Activated B cell treated with CpG ODN at 0.5 μM for 24 hours (primary cell): Measurements from ENCODE around the gene TMEM125. TPM values are rescaled to one million over a fixed set of nuclear protein-coding genes. Genes with fewer than 3 reads are reported as not detected.

Source experiments
- ATAC-seq: fragments of 200-7000 bp; cut with Tn5 transposase; one replicate; pipeline ENCODE4 v1.10.0; 2021; ENCODE audit warnings: low read depth, mild to moderate bottlenecking, moderate library complexity
- CTCF ChIA-PET: fragments of 350-600 bp; sonication (Branson Sonifier 250); formaldehyde crosslinking; loops from one replicate; lab custom pipeline; 2021; ENCODE audit warnings: antibody characterized with exemption; lab: Charles Lee
- POLR2A ChIA-PET: fragments of 350-600 bp; sonication (Branson Sonifier 250); formaldehyde crosslinking; loops from one replicate; lab custom pipeline; 2021; ENCODE audit warnings: antibody characterized with exemption; lab: Charles Lee
- DNase-seq: peaks from one replicate; pipeline ENCODE4 v3.0.0; 2022
- H3K27ac Mint-ChIP-seq: one replicate; pipeline ENCODE4 v1.8.0; 2020; ENCODE audit warnings: mixed read lengths
- H3K27me3 Mint-ChIP-seq: one replicate; pipeline ENCODE4 v1.8.0; 2021; ENCODE audit warnings: mixed read lengths
- H3K36me3 Mint-ChIP-seq: one replicate; pipeline ENCODE4 v1.8.0; 2021; ENCODE audit warnings: low read depth, mixed read lengths
- H3K4me1 Mint-ChIP-seq: one replicate; pipeline ENCODE4 v1.8.0; 2021; ENCODE audit warnings: mixed read lengths
- H3K4me3 Mint-ChIP-seq: one replicate; pipeline ENCODE4 v1.8.0; 2020; ENCODE audit warnings: mild to moderate bottlenecking, mixed read lengths
- H3K9me3 Mint-ChIP-seq: one replicate; pipeline ENCODE4 v1.8.0; 2020; ENCODE audit warnings: mixed read lengths
- intact Hi-C: fragments of 100-400 bp; cut with micrococcal nuclease; formaldehyde crosslinking; loops from one replicate; pipeline ENCODE4 v1.15.1; 2024
- total RNA-seq: library from RNA; stranded (reverse); gene quantifications from 2 replicates; pipeline ENCODE4 v1.2.3, GENCODE V29; 2022
- TF ChIP-seq, protein P1 (sequence below): fragments of 200-600 bp; IDR thresholded peaks from one replicate; pipeline ENCODE4 v1.8.0; 2022; ENCODE audit warnings: antibody characterized with exemption, mild to moderate bottlenecking

The TMEM125 gene
- total RNA-seq, 1 donor from 2014 or later = not detected

DNA sequence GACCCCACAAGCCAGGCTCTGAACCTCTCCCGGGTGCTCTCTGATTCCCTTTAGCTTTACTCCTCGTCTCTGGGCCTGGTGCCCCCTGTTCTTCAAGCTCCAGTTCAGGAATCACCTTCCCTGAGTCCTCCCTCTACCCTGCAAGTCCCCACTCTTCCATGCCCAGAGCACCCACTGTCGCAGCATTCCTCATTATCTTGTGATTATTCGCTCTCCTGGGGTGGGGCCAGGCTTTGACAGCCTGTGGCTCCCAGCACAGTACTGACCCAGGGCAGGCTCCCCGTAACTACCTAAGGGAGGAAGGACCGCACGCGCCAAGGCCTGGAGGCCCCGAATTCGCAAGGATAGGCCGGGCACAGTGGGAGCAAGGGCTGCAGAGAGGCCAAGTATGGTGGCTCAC is 16.3 kb downstream of the TMEM125 start:
- DNase-seq (no peak), ATAC-seq (no peak)
- Mint-ChIP-seq H3K27me3 (peaks cover 12% of the 10 kb centered on the region), H3K4me1 (no peaks in the 10 kb centered on the region), H3K36me3 (no peaks in the 10 kb centered on the region), H3K9me3 (no peaks in the 10 kb centered on the region), H3K4me3 (no peak overlapping the region), H3K27ac (no peak overlapping the region)
- POLR2A ChIA-PET = no interaction called here
- intact Hi-C loops = no loop called here
- CTCF ChIA-PET = no interaction called here
- TF ChIP-seq, protein P1, sequence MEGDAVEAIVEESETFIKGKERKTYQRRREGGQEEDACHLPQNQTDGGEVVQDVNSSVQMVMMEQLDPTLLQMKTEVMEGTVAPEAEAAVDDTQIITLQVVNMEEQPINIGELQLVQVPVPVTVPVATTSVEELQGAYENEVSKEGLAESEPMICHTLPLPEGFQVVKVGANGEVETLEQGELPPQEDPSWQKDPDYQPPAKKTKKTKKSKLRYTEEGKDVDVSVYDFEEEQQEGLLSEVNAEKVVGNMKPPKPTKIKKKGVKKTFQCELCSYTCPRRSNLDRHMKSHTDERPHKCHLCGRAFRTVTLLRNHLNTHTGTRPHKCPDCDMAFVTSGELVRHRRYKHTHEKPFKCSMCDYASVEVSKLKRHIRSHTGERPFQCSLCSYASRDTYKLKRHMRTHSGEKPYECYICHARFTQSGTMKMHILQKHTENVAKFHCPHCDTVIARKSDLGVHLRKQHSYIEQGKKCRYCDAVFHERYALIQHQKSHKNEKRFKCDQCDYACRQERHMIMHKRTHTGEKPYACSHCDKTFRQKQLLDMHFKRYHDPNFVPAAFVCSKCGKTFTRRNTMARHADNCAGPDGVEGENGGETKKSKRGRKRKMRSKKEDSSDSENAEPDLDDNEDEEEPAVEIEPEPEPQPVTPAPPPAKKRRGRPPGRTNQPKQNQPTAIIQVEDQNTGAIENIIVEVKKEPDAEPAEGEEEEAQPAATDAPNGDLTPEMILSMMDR = no peak

DNA sequence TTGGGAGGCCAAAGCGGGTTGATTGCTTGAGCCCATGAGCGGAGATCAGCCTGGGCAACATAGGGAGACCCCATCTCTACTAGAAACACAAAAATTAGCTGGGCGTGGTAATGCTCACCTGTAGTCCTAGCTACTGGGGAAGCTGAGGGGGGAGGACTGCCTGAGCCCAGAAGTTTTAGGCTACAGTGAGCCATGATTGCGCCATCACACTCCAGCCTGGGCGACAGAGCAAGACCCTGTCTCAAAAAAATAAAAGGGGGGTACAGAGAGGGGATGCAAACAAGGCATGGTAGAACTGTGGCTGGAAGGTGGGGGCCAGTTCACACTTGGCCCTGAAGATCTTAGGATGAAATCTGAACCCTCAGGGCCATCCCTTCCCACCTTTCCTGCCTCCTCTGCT is 16.8 kb downstream of the TMEM125 start:
- Mint-ChIP-seq H3K4me3 (no peak overlapping the region), H3K27ac (no peak overlapping the region), H3K36me3 (no peaks in the 10 kb centered on the region), H3K9me3 (no peaks in the 10 kb centered on the region), H3K27me3 (peaks cover 12% of the 10 kb centered on the region), H3K4me1 (no peaks in the 10 kb centered on the region)
- DNase-seq (no peak), ATAC-seq (no peak)
- CTCF ChIA-PET = no interaction called here
- POLR2A ChIA-PET = no interaction called here
- TF ChIP-seq, protein P1 = no peak
- intact Hi-C loops = no loop called here

DNA sequence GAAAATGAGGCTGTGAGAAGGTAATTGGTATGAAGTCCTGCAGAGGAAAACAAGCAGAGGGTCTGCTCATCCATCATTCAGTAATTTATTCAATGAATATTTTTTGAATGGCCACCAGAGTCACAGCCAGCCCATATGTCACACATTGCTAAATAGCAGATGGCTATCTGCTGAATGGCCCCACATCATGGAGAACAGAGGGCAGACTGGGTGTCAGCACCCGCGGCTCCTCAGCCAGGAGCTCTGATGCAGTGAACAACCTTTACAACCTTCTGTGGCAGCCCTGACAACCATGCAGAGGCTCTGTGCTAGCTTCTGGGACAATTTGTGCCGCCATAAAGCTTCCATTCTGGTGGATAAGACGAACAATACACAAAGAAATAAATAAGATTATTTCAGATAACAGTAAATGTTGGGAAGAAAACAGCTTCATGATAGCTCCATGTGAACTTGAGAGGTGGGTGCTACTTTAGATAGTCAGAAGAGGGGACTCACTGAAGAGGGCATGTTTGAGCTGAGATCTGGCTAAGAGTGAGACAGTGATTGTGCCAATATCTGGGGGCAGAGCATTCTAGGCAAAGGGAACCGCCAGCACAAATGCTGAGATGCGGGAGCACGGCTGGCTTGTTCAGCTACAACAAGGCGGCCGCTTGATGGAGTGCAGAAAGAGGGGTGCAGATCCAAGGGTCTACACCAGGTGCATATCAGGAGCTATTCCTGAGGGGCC is 18.4 kb downstream of the TMEM125 start:
- ChIA-PET CTCF (interaction anchor here (0.6 kb wide), 1 partner anchor 475 kb away, joined by 3 read pairs; no protein-coding TSS in a partner anchor), POLR2A (interaction anchor here (0.9 kb wide), 1 partner anchor 101 kb away, joined by 3 read pairs; no protein-coding TSS in a partner anchor)
- ATAC-seq (no peak), DNase-seq (no peak)
- Mint-ChIP-seq H3K36me3 (no peaks in the 10 kb centered on the region), H3K27ac (no peak overlapping the region), H3K27me3 (peaks cover 12% of the 10 kb centered on the region), H3K4me3 (no peak overlapping the region), H3K9me3 (no peaks in the 10 kb centered on the region), H3K4me1 (no peaks in the 10 kb centered on the region)
- intact Hi-C loops = no loop called here
- TF ChIP-seq, protein P1 = no peak

DNA sequence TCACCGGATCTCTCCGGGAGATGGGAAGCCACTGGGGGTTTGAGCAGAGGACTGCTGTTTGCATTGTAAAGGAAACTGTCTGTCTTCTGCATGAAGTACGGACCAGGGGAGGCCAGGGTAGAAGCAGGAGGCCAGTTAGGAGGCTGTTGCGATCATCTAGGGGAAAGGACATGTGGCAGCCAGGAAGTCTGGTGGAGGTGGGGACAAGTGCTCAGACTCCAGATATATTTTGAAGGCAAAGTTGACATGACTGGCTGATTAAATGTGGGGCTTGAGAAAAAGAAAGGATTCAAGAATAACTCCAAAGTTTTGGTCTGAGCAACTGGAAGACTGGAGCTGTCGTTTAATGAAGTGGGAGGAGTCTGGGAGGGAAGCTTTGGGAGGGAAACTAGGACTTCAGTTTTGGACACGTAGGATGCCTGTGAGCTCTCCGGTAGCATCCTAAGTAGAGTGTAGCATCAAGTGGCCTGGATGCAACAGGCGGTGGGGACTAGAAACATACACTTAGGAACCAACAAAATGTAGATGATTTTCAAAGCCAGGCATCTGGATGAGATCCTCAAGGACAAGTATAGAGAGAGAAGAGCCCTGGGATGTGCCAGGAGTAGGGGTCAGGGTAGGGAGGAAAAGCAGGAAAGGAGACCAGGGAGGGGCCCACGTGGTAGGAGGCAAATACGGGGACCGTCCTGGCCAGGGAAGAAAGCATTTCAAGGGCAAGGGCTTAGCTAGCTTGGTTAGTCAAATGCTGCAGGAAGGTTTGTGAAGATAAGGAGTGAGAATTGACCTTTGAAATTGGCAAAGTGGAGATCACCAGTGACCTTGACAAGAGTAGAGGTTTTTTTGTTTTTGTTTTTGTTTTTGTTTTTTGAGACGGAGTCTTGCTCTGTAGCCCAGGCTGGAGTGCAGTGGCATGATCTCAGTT is 19.3 kb downstream of the TMEM125 start:
- no peaks in the 10 kb centered on the region for H3K4me1 Mint-ChIP-seq
- ATAC-seq = no peak
- intact Hi-C loops = no loop called here
- DNase-seq = no peak
- no peak overlapping the region for H3K27ac Mint-ChIP-seq
- CTCF ChIA-PET = interaction anchor here (0.6 kb wide), 1 partner anchor 474 kb away, joined by 3 read pairs; no protein-coding TSS in a partner anchor
- H3K4me3 Mint-ChIP-seq = no peak overlapping the region
- TF ChIP-seq, protein P1 = no peak
- POLR2A ChIA-PET = interaction anchor here (0.9 kb wide), 1 partner anchor 100 kb away, joined by 3 read pairs; no protein-coding TSS in a partner anchor
- no peaks in the 10 kb centered on the region for H3K36me3 Mint-ChIP-seq
- no peaks in the 10 kb centered on the region for H3K9me3 Mint-ChIP-seq
- H3K27me3 Mint-ChIP-seq = peaks cover 12% of the 10 kb centered on the region

DNA sequence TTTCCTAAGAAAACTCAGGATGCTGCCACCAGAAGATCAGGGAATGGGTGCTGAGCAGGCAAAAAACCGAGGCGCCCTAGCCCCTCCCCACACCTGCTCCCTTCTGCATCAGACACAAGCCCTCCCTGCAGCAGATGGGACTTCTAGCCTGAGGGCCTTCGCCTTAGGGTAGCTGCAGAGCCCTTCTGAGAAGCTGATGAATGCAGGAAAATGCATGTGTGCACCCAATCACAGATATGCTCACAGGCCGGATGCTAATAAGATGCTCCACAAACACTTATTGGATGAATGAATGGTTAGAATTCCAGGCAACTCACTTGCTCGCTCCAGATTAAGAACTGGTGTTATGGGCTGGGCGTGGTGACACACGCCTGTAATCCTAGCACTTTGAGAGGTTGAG is 22.4 kb downstream of the TMEM125 start:
- Mint-ChIP-seq H3K4me1 (no peaks in the 10 kb centered on the region), H3K27ac (no peak overlapping the region), H3K27me3 (peaks cover 2% of the 10 kb centered on the region), H3K4me3 (no peak overlapping the region), H3K36me3 (no peaks in the 10 kb centered on the region), H3K9me3 (no peaks in the 10 kb centered on the region)
- POLR2A ChIA-PET = interaction anchor here (0.7 kb wide), 1 partner anchor 1737 kb away, joined by 5 read pairs; no protein-coding TSS in a partner anchor
- CTCF ChIA-PET = no interaction called here
- ATAC-seq = no peak
- TF ChIP-seq, protein P1 = no peak
- DNase-seq = no peak
- intact Hi-C loops = no loop called here
